ENCODE data around the gene ATG7. TPM values are rescaled to one million over a fixed set of nuclear protein-coding genes. Genes with fewer than 3 reads are reported as not detected.

The ATG7 gene
- total RNA-seq, 1 experiment from 2014 or later: 29.3 TPM

- no peak for TF ChIP-seq CBX3 (IDR thresholded peaks at IDR 0.05; ENCODE audit: low read depth)
- no peak for TF ChIP-seq EGR1 (IDR thresholded peaks at IDR 0.05; ENCODE audit: low read depth)
- no peak for TF ChIP-seq ZNF274 (IDR thresholded peaks at IDR 0.05; ENCODE audit: low read depth, low read length)
- no peak for TF ChIP-seq JUND (IDR thresholded peaks at IDR 0.05)
- TF ChIP-seq SP1 (IDR thresholded peaks at IDR 0.05; ENCODE audit: low read depth): no peak
- TF ChIP-seq ZFX (IDR thresholded peaks at IDR 0.05): no peak
- TF ChIP-seq, protein P1, sequence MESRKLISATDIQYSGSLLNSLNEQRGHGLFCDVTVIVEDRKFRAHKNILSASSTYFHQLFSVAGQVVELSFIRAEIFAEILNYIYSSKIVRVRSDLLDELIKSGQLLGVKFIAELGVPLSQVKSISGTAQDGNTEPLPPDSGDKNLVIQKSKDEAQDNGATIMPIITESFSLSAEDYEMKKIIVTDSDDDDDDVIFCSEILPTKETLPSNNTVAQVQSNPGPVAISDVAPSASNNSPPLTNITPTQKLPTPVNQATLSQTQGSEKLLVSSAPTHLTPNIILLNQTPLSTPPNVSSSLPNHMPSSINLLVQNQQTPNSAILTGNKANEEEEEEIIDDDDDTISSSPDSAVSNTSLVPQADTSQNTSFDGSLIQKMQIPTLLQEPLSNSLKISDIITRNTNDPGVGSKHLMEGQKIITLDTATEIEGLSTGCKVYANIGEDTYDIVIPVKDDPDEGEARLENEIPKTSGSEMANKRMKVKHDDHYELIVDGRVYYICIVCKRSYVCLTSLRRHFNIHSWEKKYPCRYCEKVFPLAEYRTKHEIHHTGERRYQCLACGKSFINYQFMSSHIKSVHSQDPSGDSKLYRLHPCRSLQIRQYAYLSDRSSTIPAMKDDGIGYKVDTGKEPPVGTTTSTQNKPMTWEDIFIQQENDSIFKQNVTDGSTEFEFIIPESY (IDR thresholded peaks at IDR 0.05; ENCODE audit: extremely low read depth, insufficient replicate concordance, low read length): no peak
- no peak for TF ChIP-seq TCF7L2 (IDR thresholded peaks at IDR 0.05; ENCODE audit: borderline replicate concordance, extremely low read depth, insufficient read depth, insufficient read length)
- TF ChIP-seq EZH2phosphoT487 (IDR thresholded peaks at IDR 0.05; ENCODE audit: borderline replicate concordance): no peak
- no peak for TF ChIP-seq MAX (IDR thresholded peaks at IDR 0.05)
- peaks cover 2 to 17% of the 10 kb centered on the region in 2 experiments; a peak in 2 of 4 replicates for H3K4me1 ChIP-seq (ENCODE audit: control insufficient read depth in 1 of 2, insufficient read depth in 2 of 2, low read length in 2 of 2)
- no peak overlapping the region for H3K4me3 ChIP-seq (replicated peaks in 1 of 2; ENCODE audit: low read depth in 1 of 2, low read length in 2 of 2)
- no peaks in the 10 kb centered on the region for H3K27me3 ChIP-seq (ENCODE audit: insufficient read depth, low read length)
- DNase-seq (ENCODE audit: low read depth, low spot score) (no peak), ATAC-seq (no peak)
- no peaks in the 10 kb centered on the region for H3K36me3 ChIP-seq (ENCODE audit: control insufficient read depth in 1 of 2, insufficient read depth in 2 of 2, low read length in 2 of 2)
- H4K20me1 ChIP-seq (ENCODE audit: insufficient read depth): no peaks in the 10 kb centered on the region
- ChIA-PET CTCF (no interaction called here), RAD21 (ENCODE audit: low non-redundant PET in 1 of 2, low total read pairs in 2 of 2, uncharacterized antibody in 2 of 2, unreplicated experiment in 2 of 2) (no interaction called here), POLR2A (no interaction called here)
- H3K79me2 ChIP-seq (ENCODE audit: insufficient read depth, low read length): peaks cover 21% of the 10 kb centered on the region; the same call in 1 of the 2 replicates
- no TSS peak for BruUV-seq (replicated peaks)
- no peak overlapping the region for H3K9ac ChIP-seq (ENCODE audit: low read length)
- no peak overlapping the region for H2AFZ ChIP-seq (ENCODE audit: low read depth, low read length, poor library complexity, severe bottlenecking)
- no peaks in the 10 kb centered on the region for H3K9me3 ChIP-seq (ENCODE audit: control insufficient read depth in 1 of 2, insufficient read depth in 1 of 2, low read depth in 1 of 2, low read length in 2 of 2)
- intact Hi-C loops (cut with micrococcal nuclease): no loop called here
- H3K4me2 ChIP-seq (ENCODE audit: low read length): no peak overlapping the region
- H3K27ac ChIP-seq (ENCODE audit: low read depth, low read length): no peak overlapping the region
- H3K9me2 ChIP-seq (ENCODE audit: insufficient read depth): no peaks in the 10 kb centered on the region
These were observed 333.2 kb downstream of the ATG7 start for GRCh38 chr3:11605398-11605797.

Data from HCT116 (cell line).